ENCODE measurements around the gene SHH.

GRCh38 chr7:155775691-155776090, 36.6 kb downstream of the SHH start:
- TF ChIP-seq, protein P1, sequence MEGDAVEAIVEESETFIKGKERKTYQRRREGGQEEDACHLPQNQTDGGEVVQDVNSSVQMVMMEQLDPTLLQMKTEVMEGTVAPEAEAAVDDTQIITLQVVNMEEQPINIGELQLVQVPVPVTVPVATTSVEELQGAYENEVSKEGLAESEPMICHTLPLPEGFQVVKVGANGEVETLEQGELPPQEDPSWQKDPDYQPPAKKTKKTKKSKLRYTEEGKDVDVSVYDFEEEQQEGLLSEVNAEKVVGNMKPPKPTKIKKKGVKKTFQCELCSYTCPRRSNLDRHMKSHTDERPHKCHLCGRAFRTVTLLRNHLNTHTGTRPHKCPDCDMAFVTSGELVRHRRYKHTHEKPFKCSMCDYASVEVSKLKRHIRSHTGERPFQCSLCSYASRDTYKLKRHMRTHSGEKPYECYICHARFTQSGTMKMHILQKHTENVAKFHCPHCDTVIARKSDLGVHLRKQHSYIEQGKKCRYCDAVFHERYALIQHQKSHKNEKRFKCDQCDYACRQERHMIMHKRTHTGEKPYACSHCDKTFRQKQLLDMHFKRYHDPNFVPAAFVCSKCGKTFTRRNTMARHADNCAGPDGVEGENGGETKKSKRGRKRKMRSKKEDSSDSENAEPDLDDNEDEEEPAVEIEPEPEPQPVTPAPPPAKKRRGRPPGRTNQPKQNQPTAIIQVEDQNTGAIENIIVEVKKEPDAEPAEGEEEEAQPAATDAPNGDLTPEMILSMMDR (conservative IDR thresholded peaks at IDR 0.05; ENCODE audit: low read length), result no peak
- no peak for TF ChIP-seq EZH2phosphoT487 (IDR thresholded peaks at IDR 0.05; ENCODE audit: borderline replicate concordance)

All from Loucy (cell line).